Right lobe of liver (tissue), 4 donors: ENCODE data around the gene NOD1.

Experiments
- POLR2A ChIP-seq: fragments of 450-650 bp; IDR thresholded peaks from one replicate; pipeline ENCODE4 v1.6.1; 2017; ENCODE audit warnings: antibody characterized with exemption, mild to moderate bottlenecking
- TF ChIP-seq, protein P1 (sequence below), 4 donors: fragments of 200-600 bp in 3 of 4; fragments of 450-650 bp in 1 of 4; IDR thresholded peaks; one replicate each; pipeline versions ENCODE4 v1.5.1 to v1.8.0; 2016 to 2022; ENCODE audit warnings: antibody characterized with exemption in 4 of 4, mild to moderate bottlenecking in 2 of 4
- donor health status: DM: no; HTN: no; CAD: no.
- donor health status: DM: no; HTN: no; CAD: no.
- donor health status: DM: no; HTN: yes; CAD: no.

DNA sequence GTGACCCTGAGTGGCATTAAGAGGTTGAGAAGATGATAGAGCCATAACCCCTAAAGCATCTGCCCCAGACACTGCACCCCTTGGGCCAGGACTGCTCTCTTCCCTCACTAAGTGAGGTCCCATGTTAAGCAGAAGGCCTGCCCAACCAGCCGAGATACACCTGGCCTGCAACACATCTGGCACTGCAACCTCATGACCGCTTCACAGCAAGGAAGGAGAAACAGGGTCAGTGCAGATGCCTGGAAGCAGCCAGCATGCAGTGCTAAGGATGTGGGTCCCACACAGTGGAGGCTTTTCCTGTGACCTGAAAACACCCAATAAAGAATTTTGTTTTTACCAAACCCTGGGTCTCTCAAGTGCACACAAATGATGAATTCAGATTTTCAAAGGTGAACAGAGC is 7.4 kb downstream of the NOD1 start:
- TF ChIP-seq, protein P1, sequence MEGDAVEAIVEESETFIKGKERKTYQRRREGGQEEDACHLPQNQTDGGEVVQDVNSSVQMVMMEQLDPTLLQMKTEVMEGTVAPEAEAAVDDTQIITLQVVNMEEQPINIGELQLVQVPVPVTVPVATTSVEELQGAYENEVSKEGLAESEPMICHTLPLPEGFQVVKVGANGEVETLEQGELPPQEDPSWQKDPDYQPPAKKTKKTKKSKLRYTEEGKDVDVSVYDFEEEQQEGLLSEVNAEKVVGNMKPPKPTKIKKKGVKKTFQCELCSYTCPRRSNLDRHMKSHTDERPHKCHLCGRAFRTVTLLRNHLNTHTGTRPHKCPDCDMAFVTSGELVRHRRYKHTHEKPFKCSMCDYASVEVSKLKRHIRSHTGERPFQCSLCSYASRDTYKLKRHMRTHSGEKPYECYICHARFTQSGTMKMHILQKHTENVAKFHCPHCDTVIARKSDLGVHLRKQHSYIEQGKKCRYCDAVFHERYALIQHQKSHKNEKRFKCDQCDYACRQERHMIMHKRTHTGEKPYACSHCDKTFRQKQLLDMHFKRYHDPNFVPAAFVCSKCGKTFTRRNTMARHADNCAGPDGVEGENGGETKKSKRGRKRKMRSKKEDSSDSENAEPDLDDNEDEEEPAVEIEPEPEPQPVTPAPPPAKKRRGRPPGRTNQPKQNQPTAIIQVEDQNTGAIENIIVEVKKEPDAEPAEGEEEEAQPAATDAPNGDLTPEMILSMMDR (IDR thresholded peaks at IDR 0.05) = no peak
- TF ChIP-seq POLR2A = no peak
